ENCODE results near the gene ST3GAL5.
"Not testable (repeated sequence)": the region's sequence is repeated elsewhere in the genome, so short reads cannot be mapped to it uniquely, and the experiment has no call there.

The ST3GAL5 gene

GRCh38 chr2:85888684-85889626 lies at the start of gene ST3GAL5:
TSS of gene ST3GAL5 (minus strand) at chr2:85888990. CDS start at chr2:85888905, 85 bp downstream.
- peak; percentile 22 for DNase-seq

- no peak for DNase-seq
Observed at GRCh38 chr2:85938456-85938855, 49.7 kb upstream of the ST3GAL5 start.

- no peak for DNase-seq
Observed at GRCh38 chr2:85937069-85937439, 48.3 kb upstream of the ST3GAL5 start.

- no peak for DNase-seq
Observed at GRCh38 chr2:85936421-85937068, 47.8 kb upstream of the ST3GAL5 start.

- no peak for DNase-seq
Observed at GRCh38 chr2:85935746-85936208, 47.0 kb upstream of the ST3GAL5 start.

GRCh38 chr2:85935170-85935745 lies 46.5 kb upstream of the ST3GAL5 start:
- DNase-seq = no peak

- DNase-seq = no peak
Observed at GRCh38 chr2:85933753-85934594, 45.2 kb upstream of the ST3GAL5 start.

GRCh38 chr2:85931151-85931550 lies 42.4 kb upstream of the ST3GAL5 start:
- not testable (repeated sequence) for DNase-seq

GRCh38 chr2:85930129-85931124 lies 41.6 kb upstream of the ST3GAL5 start:
- DNase-seq = no peak

- no peak for DNase-seq
Observed at GRCh38 chr2:85929096-85930050, 40.6 kb upstream of the ST3GAL5 start.

GRCh38 chr2:85926931-85927661 lies 38.3 kb upstream of the ST3GAL5 start:
- no peak for DNase-seq

- DNase-seq = no peak
Observed at GRCh38 chr2:85926526-85926925, 37.7 kb upstream of the ST3GAL5 start.

- no peak for DNase-seq
Observed at GRCh38 chr2:85925216-85925671, 36.5 kb upstream of the ST3GAL5 start.

- DNase-seq = no peak
Observed at GRCh38 chr2:85924522-85924921, 35.7 kb upstream of the ST3GAL5 start.

GRCh38 chr2:85922199-85922598 lies 33.4 kb upstream of the ST3GAL5 start:
- no peak for DNase-seq

- no peak for DNase-seq
Observed at GRCh38 chr2:85921659-85922058, 32.9 kb upstream of the ST3GAL5 start.

- DNase-seq = no peak
Observed at GRCh38 chr2:85920810-85921545, 32.2 kb upstream of the ST3GAL5 start.
